Activated CD4-positive, alpha-beta T cell treated with anti-CD3 and anti-CD28 coated beads for 36 hours (primary cell): ENCODE measurements around the gene INTS6. TPM values are rescaled to one million over a fixed set of nuclear protein-coding genes. Genes with fewer than 3 reads are reported as not detected.

ENCODE experiments used
- ATAC-seq: fragments of 200-7000 bp; cut with Tn5 transposase; one replicate; pipeline ENCODE4 v1.10.0; 2021; ENCODE audit warnings: mild to moderate bottlenecking, moderate library complexity
- CTCF ChIA-PET: fragments of 350-600 bp; sonication (Branson Sonifier 250); formaldehyde crosslinking; loops from one replicate; lab custom pipeline; 2021; ENCODE audit warnings: antibody characterized with exemption; lab: Charles Lee
- POLR2A ChIA-PET: fragments of 350-600 bp; sonication (Branson Sonifier 250); formaldehyde crosslinking; loops from one replicate; lab custom pipeline; 2021; ENCODE audit warnings: antibody characterized with exemption, inconsistent platforms; lab: Charles Lee
- DNase-seq: peaks from one replicate; pipeline ENCODE4 v3.0.0-alpha.2; 2020
- H3K27ac Mint-ChIP-seq: one replicate; pipeline ENCODE4 v1.8.0; 2021; ENCODE audit warnings: mixed read lengths
- H3K27me3 Mint-ChIP-seq: one replicate; pipeline ENCODE4 v1.8.0; 2021; ENCODE audit warnings: mixed read lengths
- H3K36me3 Mint-ChIP-seq: one replicate; pipeline ENCODE4 v1.8.0; 2021; ENCODE audit warnings: low read depth, mixed read lengths
- H3K4me1 Mint-ChIP-seq: one replicate; pipeline ENCODE4 v1.8.0; 2021; ENCODE audit warnings: mixed read lengths
- H3K4me3 Mint-ChIP-seq: one replicate; pipeline ENCODE4 v1.8.0; 2021; ENCODE audit warnings: mild to moderate bottlenecking, moderate library complexity, mixed read lengths
- H3K9me3 Mint-ChIP-seq: one replicate; pipeline ENCODE4 v1.8.0; 2021; ENCODE audit warnings: low read depth, mixed read lengths
- intact Hi-C, 2 experiments: fragments of 100-400 bp; cut with DNase I in 1 of 2; cut with micrococcal nuclease in 1 of 2; formaldehyde crosslinking; loops; one replicate each; pipeline versions ENCODE4 v1.14.2 to v1.15.1; 2022 to 2024; cut with DNase I, micrococcal nuclease
- total RNA-seq, 2 experiments: library from RNA; stranded (reverse); gene quantifications; one replicate each; pipeline ENCODE4 v1.2.3, GENCODE V29; 2021

The INTS6 gene, protein sequence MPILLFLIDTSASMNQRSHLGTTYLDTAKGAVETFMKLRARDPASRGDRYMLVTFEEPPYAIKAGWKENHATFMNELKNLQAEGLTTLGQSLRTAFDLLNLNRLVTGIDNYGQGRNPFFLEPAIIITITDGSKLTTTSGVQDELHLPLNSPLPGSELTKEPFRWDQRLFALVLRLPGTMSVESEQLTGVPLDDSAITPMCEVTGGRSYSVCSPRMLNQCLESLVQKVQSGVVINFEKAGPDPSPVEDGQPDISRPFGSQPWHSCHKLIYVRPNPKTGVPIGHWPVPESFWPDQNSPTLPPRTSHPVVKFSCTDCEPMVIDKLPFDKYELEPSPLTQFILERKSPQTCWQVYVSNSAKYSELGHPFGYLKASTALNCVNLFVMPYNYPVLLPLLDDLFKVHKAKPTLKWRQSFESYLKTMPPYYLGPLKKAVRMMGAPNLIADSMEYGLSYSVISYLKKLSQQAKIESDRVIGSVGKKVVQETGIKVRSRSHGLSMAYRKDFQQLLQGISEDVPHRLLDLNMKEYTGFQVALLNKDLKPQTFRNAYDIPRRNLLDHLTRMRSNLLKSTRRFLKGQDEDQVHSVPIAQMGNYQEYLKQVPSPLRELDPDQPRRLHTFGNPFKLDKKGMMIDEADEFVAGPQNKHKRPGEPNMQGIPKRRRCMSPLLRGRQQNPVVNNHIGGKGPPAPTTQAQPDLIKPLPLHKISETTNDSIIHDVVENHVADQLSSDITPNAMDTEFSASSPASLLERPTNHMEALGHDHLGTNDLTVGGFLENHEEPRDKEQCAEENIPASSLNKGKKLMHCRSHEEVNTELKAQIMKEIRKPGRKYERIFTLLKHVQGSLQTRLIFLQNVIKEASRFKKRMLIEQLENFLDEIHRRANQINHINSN
- total RNA-seq = 10 to 100 TPM; 47.9 to 50.3 TPM

DNA sequence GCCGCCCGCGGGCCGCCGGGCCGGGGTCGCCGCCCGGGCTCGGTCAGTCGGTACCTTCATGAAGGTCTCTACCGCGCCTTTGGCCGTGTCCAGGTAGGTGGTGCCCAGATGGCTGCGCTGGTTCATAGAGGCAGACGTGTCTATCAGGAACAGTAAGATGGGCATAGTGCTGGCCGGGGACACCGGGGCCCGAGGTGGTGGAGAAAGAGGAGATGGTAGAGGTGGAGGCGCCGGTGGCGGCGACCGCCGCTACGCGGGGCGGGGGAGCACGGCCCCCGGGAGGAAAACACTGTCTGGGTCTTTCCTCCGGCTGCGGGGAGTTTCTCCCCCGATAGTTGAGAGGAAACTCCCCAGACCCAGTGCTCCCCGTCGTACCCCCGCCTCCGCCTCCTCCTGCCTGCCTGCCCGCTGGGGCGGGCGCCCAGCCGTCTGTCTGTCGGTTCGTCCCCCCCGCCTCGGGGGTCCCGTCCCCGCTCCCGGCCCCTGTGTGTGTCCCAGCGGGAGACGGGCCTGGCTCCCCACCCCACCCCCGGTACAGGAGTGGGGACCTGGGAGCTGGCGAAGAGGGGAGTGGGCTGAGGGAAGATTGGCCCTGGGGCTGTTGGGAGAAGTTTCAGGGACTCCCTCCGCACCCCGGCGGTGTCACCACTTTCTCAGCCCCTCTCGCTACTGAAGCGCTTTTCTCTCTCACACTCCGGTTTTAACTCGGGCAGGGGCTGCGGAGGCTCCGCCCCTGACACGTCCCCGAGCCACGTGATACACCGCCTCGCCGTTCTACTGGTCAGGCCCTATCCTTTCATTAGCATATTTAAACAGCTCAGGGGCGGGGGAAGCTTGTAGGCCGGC, at the start of gene INTS6:
Gene INTS6 (minus strand): TSS at position 676 of the 846 bp plus-strand sequence. CDS start 511 bp downstream, at position 165.
- Mint-ChIP-seq H3K4me3 (peak within 1 kb of the TSS; percentile 84), H3K36me3 (peaks cover 55% of the 10 kb centered on the region), H3K27ac (peak within 1 kb of the TSS; percentile 97), H3K4me1 (peaks cover 33% of the 10 kb centered on the region), H3K9me3 (peaks cover 2% of the 10 kb centered on the region), H3K27me3 (no peaks in the 10 kb centered on the region)
- intact Hi-C loops = loop anchor here (1.0 to 10.0 kb wide), 15 partner anchors 132 to 1760 kb away; partner anchors contain the start of genes WDFY2 (in 2 of the 2), ALG11 (in 1 of the 2), CKAP2 (in 1 of the 2) and EBPL (in 1 of the 2)
- DNase-seq = peak; percentile 99
- ATAC-seq = peak; percentile 87
- ChIA-PET POLR2A (interaction anchor here (0.5 to 3.9 kb wide), 23 partner anchors 9 to 517 kb away, joined by 3 to 46 read pairs (median 5); no protein-coding TSS in a partner anchor), CTCF (interaction anchor here (0.5 to 1.5 kb wide), 7 partner anchors 9 to 542 kb away, joined by 3 to 4 read pairs (median 3); no protein-coding TSS in a partner anchor)

DNA sequence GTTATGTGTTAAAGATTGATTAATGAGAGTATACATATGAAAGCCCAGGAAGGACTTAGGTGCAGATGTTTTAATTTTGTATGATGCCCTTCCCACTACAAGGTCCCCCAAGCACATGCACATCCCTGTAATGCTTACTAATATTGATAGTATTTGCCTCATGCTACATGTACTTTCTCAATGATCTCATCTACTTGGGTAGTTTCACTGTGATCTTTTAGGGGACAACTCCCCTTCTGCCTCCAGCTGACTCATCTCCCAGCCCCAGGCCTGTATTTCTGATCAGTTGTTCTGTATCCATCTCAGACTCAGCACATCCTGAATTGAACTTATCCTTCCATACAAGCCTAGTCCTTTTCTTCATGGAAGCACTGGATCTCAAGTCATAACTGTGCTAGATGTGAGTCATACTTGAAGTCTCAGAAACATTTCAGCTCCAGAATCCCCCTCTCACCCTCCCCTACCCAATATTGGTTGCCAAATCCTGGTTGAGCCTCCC, 49.4 kb upstream of the INTS6 start:
- Mint-ChIP-seq H3K9me3 (no peaks in the 10 kb centered on the region), H3K27me3 (peaks cover 2% of the 10 kb centered on the region), H3K36me3 (no peaks in the 10 kb centered on the region), H3K4me3 (no peak overlapping the region), H3K4me1 (peaks cover 29% of the 10 kb centered on the region), H3K27ac (peak overlapping the region; percentile 73)
- POLR2A ChIA-PET = interaction anchor here (1.0 kb wide), 1 partner anchor 84 kb away, joined by 3 read pairs; no protein-coding TSS in a partner anchor
- intact Hi-C loops = loop anchor here (1.0 to 2.0 kb wide), 4 partner anchors 48 to 112 kb away; partner anchors contain the start of gene WDFY2 (in 2 of the 2)
- DNase-seq (peak; percentile 68), ATAC-seq (peak; percentile 92)
- CTCF ChIA-PET = interaction anchor here (0.7 kb wide), 1 partner anchor 313 kb away, joined by 4 read pairs; no protein-coding TSS in a partner anchor

DNA sequence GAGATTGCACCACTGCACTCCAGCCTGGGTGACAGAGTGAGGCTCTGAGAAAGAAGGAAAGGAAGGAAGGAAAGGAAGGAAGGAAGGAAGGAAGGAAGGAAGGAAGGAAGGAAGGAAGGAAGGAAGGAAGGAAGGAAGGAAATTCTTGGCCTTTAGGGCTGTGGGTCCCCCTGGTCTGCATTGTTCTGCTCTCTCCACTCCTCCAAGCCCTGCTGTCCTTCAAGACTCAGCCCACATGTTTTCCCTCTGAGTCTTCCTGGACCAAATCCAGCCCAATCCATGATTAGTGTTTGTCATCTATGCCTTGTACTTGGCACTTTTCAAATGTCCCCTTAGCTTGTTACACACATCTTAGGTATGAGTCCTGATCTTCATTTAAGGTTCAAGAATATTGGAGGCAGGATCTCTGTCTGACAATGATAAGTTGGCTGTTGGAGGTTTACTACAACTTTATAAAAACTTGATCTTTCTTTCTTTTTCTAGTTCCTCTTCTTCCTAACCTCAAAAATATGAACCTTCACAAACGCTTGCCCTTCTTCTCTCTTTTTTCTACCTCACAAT, 48.8 kb upstream of the INTS6 start:
- H3K9me3 Mint-ChIP-seq = no peaks in the 10 kb centered on the region
- H3K36me3 Mint-ChIP-seq = no peaks in the 10 kb centered on the region
- ChIA-PET POLR2A (interaction anchor here (1.0 kb wide), 1 partner anchor 84 kb away, joined by 3 read pairs; no protein-coding TSS in a partner anchor), CTCF (no interaction called here)
- H3K4me3 Mint-ChIP-seq = no peak overlapping the region
- no peak for DNase-seq
- peaks cover 2% of the 10 kb centered on the region for H3K27me3 Mint-ChIP-seq
- H3K4me1 Mint-ChIP-seq = peaks cover 29% of the 10 kb centered on the region
- intact Hi-C loops = loop anchor here (1.0 to 2.0 kb wide), 4 partner anchors 47 to 113 kb away; partner anchors contain the start of gene WDFY2 (in 2 of the 2)
- no peak for ATAC-seq
- peak overlapping the region; percentile 73 for H3K27ac Mint-ChIP-seq

DNA sequence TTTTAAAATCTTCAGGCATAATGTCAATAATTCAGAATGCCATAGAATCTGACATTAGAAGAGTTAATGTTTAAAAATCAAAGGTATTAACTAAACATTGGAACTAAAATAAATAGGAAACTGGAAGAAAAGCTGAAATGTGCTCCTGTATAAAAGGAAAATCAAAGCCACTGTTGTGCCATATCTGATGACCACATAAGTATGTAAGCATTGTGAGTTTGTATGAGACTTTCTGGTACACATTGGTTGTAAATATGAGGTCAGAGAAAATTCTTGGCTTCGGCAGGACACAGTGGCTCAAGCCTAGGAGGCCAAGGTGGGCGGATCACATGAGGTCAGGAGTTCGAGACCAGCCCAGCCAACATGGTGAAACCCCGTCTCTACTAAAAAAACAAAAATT, 48.3 kb upstream of the INTS6 start:
- Mint-ChIP-seq H3K9me3 (no peaks in the 10 kb centered on the region), H3K27ac (no peak overlapping the region), H3K27me3 (peaks cover 2% of the 10 kb centered on the region), H3K36me3 (no peaks in the 10 kb centered on the region), H3K4me3 (no peak overlapping the region), H3K4me1 (peaks cover 29% of the 10 kb centered on the region)
- ChIA-PET POLR2A (interaction anchor here (1.0 kb wide), 1 partner anchor 85 kb away, joined by 3 read pairs; no protein-coding TSS in a partner anchor), CTCF (interaction anchor here (0.7 kb wide), 1 partner anchor 26 kb away, joined by 3 read pairs; no protein-coding TSS in a partner anchor)
- intact Hi-C loops = no loop called here
- DNase-seq (no peak), ATAC-seq (no peak)

DNA sequence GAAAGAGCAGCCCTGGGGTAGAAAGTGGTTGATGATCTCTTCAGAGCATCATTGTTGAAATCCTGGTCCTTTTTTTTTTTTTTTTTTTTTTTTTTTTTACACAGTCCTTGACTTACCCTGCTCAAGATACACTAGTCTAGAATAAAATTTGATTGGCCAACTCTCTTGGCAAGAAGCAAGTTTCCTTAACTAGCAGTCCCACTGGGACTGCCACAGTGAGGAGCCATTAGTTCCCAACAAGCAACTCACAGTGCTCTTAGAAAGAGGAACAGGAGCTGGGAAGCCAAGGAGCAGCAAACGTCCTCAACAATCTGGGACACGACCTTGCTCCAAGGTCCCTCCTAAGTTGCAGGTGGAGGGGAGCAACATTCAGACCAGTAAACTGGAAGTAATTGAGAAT, 47.9 kb upstream of the INTS6 start:
- CTCF ChIA-PET = interaction anchor here (0.7 kb wide), 1 partner anchor 25 kb away, joined by 3 read pairs; no protein-coding TSS in a partner anchor
- DNase-seq (no peak), ATAC-seq (no peak)
- H3K27ac Mint-ChIP-seq = no peak overlapping the region
- peaks cover 29% of the 10 kb centered on the region for H3K4me1 Mint-ChIP-seq
- H3K27me3 Mint-ChIP-seq = peaks cover 2% of the 10 kb centered on the region
- H3K4me3 Mint-ChIP-seq = no peak overlapping the region
- H3K9me3 Mint-ChIP-seq = no peaks in the 10 kb centered on the region
- H3K36me3 Mint-ChIP-seq = no peaks in the 10 kb centered on the region
- POLR2A ChIA-PET = no interaction called here
- intact Hi-C loops = no loop called here

DNA sequence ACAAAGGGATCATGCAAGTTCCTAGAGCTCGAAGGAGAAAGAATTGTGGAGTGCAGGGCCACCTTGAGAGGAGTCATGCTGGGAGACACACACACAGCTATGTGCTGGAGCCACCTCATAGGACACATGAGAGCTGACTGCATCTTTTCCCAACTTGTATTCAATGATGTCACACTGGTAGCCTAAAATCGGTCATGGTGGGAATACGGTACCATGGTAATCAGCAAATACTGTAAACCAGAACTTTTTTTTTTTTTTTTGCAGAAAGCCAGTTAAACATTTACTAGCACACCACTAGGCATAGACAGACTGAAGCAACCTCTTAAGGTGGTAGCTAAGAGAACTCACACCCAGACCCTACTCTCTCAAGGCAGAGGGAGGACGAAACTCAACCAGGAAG, 47.0 kb upstream of the INTS6 start:
- ChIA-PET POLR2A (no interaction called here), CTCF (interaction anchor here (0.6 kb wide), 1 partner anchor 11 kb away, joined by 3 read pairs; no protein-coding TSS in a partner anchor)
- Mint-ChIP-seq H3K4me3 (no peak overlapping the region), H3K36me3 (no peaks in the 10 kb centered on the region), H3K27ac (no peak overlapping the region), H3K27me3 (peaks cover 2% of the 10 kb centered on the region), H3K4me1 (peaks cover 29% of the 10 kb centered on the region), H3K9me3 (no peaks in the 10 kb centered on the region)
- DNase-seq (no peak), ATAC-seq (no peak)
- intact Hi-C loops = no loop called here

DNA sequence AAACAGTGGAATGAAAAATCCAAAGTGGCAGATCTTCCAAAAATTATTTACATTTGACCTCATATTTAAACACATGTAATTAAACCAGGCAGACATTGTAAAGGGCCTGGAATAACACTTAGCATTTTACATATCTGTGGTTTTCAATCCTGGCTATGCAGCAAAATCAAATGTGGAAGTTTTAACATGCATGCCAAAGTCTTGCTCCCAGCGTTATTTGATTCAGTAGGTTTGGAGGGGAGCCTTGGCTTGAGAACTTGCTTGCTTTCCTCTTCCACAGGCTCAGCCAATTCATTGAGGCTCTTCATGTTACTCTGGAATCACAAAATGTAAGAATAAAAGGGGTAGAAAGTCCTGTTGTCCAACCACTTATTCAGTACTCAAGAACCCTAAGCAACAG, 42.5 kb upstream of the INTS6 start:
- H3K27me3 Mint-ChIP-seq = peaks cover 2% of the 10 kb centered on the region
- H3K9me3 Mint-ChIP-seq = no peaks in the 10 kb centered on the region
- intact Hi-C loops = no loop called here
- peaks cover 4% of the 10 kb centered on the region for H3K4me1 Mint-ChIP-seq
- H3K27ac Mint-ChIP-seq = no peak overlapping the region
- no peaks in the 10 kb centered on the region for H3K36me3 Mint-ChIP-seq
- POLR2A ChIA-PET = no interaction called here
- H3K4me3 Mint-ChIP-seq = no peak overlapping the region
- ATAC-seq (no peak), DNase-seq (no peak)
- CTCF ChIA-PET = no interaction called here

DNA sequence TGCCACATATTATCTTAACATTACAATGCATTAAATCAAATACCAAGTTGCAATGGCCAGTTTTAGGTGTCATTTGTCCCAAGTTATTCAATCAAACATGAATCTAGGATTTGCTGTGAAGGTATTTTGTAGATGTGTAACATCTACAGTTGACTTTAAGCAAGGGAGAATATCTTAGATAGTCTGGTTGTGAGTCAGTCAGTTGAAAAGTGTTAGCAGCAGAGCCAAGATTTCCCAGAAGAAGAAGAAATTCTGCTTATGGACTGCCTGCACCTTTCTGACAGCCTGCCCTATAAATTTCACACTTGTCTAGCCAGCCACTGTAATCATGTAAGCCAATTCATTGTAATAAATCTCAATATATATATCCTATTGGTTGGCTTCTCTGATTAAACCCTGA, 41.3 kb upstream of the INTS6 start:
- no peak overlapping the region for H3K4me3 Mint-ChIP-seq
- DNase-seq (no peak), ATAC-seq (no peak)
- ChIA-PET CTCF (no interaction called here), POLR2A (no interaction called here)
- H3K9me3 Mint-ChIP-seq = no peaks in the 10 kb centered on the region
- no peaks in the 10 kb centered on the region for H3K36me3 Mint-ChIP-seq
- H3K4me1 Mint-ChIP-seq = no peaks in the 10 kb centered on the region
- H3K27ac Mint-ChIP-seq = no peak overlapping the region
- H3K27me3 Mint-ChIP-seq = peaks cover 2% of the 10 kb centered on the region
- intact Hi-C loops = no loop called here

DNA sequence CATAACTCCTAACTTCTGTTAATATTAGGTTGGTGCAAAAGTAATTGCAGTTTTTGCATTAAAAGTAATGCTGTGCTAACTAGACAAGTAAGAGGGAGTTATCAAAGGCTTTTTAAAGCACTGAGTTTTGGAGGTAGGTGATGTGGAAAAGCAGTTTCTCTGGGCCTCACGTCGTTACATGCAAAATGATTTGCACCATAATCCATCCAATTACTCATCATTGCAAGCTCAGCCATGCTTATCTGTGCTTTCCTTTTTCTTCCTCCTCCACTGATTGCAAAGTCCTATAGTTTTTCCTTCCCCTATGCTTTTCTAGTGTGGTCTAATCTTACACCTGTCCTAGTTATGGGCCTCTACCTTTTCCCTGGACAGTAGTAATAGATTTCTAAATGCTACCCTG, 35.4 kb upstream of the INTS6 start:
- no peaks in the 10 kb centered on the region for H3K4me1 Mint-ChIP-seq
- no peaks in the 10 kb centered on the region for H3K36me3 Mint-ChIP-seq
- DNase-seq (no peak), ATAC-seq (no peak)
- POLR2A ChIA-PET = no interaction called here
- no peak overlapping the region for H3K27ac Mint-ChIP-seq
- no peaks in the 10 kb centered on the region for H3K9me3 Mint-ChIP-seq
- no peak overlapping the region for H3K4me3 Mint-ChIP-seq
- intact Hi-C loops = no loop called here
- CTCF ChIA-PET = interaction anchor here (0.6 kb wide), 1 partner anchor 327 kb away, joined by 3 read pairs; no protein-coding TSS in a partner anchor
- H3K27me3 Mint-ChIP-seq = no peaks in the 10 kb centered on the region

DNA sequence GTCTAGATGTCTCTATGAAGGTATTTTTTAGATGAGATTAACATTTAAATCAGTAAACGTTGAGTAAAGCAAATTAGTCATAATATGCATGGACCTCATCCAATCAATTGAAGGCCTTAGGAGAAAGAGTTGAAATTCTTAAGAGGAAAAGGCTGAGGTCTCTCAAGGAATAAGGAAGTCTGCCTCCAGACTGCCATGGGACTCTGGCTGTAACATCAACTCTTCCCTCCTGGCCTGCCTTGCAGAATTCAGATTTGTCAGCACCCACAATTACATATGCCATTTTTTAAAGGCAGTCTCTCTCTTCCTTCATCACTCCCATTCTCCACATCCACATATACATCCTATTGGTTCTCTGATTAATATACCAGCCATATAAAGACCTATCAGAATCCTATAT, 28.8 kb upstream of the INTS6 start:
- no peaks in the 10 kb centered on the region for H3K36me3 Mint-ChIP-seq
- no peak overlapping the region for H3K27ac Mint-ChIP-seq

More for the DNA sequence above, 28.8 kb upstream of the INTS6 start:
- POLR2A ChIA-PET = no interaction called here
- DNase-seq (no peak), ATAC-seq (no peak)
- intact Hi-C loops = no loop called here
- H3K4me3 Mint-ChIP-seq = no peak overlapping the region
- CTCF ChIA-PET = no interaction called here
- no peaks in the 10 kb centered on the region for H3K27me3 Mint-ChIP-seq
- no peaks in the 10 kb centered on the region for H3K9me3 Mint-ChIP-seq
- H3K4me1 Mint-ChIP-seq = no peaks in the 10 kb centered on the region
